Peyer's patch (tissue), 4 donors: ENCODE measurements around the gene DUSP1.

Experiments used
- CTCF ChIP-seq, 6 experiments: fragments of 450-650 bp in 4 of 6; fragments of 200-600 bp in 2 of 6; sonication (generic) in 1 of 6; IDR thresholded peaks; one replicate each; pipeline ENCODE4 v1.5.1; 2017 to 2019; ENCODE audit warnings: antibody characterized with exemption in 6 of 6, mild to moderate bottlenecking in 3 of 6, moderate library complexity in 1 of 6
- POLR2A ChIP-seq, 2 donors: fragments of 450-650 bp; IDR thresholded peaks; one replicate each; pipeline ENCODE4 v1.5.1; 2017; ENCODE audit warnings: antibody characterized with exemption in 2 of 2, mild to moderate bottlenecking in 2 of 2, moderate library complexity in 2 of 2

DNA sequence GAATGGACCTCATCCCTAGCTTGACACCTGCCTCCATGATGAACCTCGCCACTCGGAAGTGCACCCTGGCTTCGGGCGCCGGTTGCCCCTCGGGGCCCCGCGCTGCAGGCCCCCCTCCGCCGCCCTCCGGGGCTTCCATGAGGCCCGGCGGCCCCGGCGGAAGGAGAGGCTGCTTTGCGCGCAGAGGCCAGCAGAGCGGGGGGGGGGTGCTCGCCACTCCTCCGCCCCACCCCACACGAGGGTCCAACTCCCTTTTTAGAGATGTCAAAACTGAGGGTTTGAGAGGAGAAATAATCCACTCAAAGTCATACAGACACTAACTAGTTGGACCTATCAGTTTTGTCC, 7.9 kb downstream of the DUSP1 start:
- TF ChIP-seq CTCF (IDR thresholded peaks at IDR 0.05) (no peak), POLR2A (IDR thresholded peaks at IDR 0.05) (no peak)
